ENCODE measurements around the gene SPATS2L.

Gene SPATS2L

GRCh38 chr2:200275295-200276013 lies 31.0 kb upstream of the SPATS2L start:
- no peaks in the 10 kb centered on the region for H3K9me3 ChIP-seq (ENCODE audit: control insufficient read depth, insufficient read depth, low read length)
- H3K4me1 ChIP-seq (ENCODE audit: insufficient read depth, low read length): peaks cover 14% of the 10 kb centered on the region; the same call in 1 of the 2 replicates
- no peaks in the 10 kb centered on the region for H3K36me3 ChIP-seq (ENCODE audit: insufficient read depth, low read length)
- no peak overlapping the region for H3K9ac ChIP-seq (ENCODE audit: low read depth, low read length)

DNA sequence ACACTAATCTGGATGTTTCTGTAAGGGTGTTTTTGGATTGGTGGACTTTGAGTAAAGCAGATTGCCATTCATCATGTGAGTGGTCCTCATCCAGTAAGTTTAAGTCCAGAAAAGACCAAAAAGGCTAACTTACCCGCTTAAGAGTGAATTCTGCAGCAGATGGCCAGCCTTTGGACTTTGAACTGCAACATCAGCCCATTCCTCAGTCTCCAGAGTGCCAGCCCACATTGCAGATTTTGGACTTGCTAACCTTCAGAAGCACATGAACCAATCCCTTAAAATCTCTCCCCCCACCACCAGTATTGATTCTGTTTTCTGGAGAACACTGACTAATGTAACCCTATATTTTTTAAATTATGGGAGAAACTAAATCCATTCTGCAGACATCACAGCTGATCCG lies 30.0 kb upstream of the SPATS2L start:
- Histone ChIP-seq H3K4me1 (ENCODE audit: insufficient read depth, low read length) (peaks cover 14% of the 10 kb centered on the region; the same call in 1 of the 2 replicates), H3K36me3 (ENCODE audit: insufficient read depth, low read length) (no peaks in the 10 kb centered on the region), H3K9ac (ENCODE audit: low read depth, low read length) (no peak overlapping the region), H3K9me3 (ENCODE audit: control insufficient read depth, insufficient read depth, low read length) (no peaks in the 10 kb centered on the region)

DNA sequence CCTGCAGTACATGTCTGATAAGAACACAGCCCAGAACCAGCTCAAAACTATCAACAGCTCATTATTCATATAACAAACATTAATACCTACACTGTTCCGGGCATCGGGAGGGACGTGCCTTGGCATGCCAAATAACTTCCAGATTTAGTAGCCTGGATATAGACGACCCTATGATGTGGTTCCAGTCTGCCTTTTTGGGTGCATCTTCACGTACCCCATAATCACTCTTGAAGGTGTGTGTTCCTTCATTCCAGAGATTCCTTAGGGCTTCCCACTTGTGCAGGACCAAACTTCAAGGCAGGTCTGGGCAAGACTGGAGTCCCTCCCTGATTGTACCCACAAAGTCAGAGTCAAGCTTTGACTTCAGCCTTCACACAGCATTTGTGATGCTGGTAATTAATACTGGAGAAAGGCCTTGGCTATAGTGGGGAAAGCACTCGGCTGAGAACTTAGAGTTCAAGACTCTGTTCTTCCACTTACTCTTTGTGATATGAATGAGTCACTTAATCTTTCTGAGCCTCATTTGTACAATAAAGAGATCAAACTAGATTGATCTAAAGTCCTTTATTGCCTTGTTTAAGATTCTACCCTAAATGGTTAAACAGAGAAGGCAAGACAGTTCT lies 27.7 kb upstream of the SPATS2L start:
- peaks cover 14% of the 10 kb centered on the region; the same call in 1 of the 2 replicates for H3K4me1 ChIP-seq (ENCODE audit: insufficient read depth, low read length)
- H3K9ac ChIP-seq (ENCODE audit: low read depth, low read length): no peak overlapping the region
- no peaks in the 10 kb centered on the region for H3K36me3 ChIP-seq (ENCODE audit: insufficient read depth, low read length)
- no peaks in the 10 kb centered on the region for H3K9me3 ChIP-seq (ENCODE audit: control insufficient read depth, insufficient read depth, low read length)

DNA sequence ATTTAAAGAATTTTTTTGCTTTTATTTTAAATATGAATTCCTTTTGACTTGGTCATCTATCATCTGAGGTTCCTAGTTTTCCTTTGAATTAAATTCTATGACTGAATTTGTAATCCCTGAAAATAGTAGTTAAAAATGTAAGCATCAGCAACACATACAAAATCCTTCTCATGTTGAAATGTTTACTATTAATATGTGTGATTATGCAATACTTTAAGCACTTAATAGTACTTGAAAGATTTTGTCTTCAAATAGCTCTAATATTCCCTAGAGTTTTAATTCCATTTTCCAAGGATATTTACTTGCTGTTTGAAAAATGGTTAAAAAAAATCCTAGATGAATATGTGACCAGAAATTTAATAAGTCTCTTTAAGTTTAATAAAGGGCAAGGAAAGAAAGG lies 26.6 kb upstream of the SPATS2L start:
- peaks cover 8% of the 10 kb centered on the region; the same call in 1 of the 2 replicates for H3K4me1 ChIP-seq (ENCODE audit: insufficient read depth, low read length)
- no peak overlapping the region for H3K9ac ChIP-seq (ENCODE audit: low read depth, low read length)
- H3K9me3 ChIP-seq (ENCODE audit: control insufficient read depth, insufficient read depth, low read length): no peaks in the 10 kb centered on the region
- H3K36me3 ChIP-seq (ENCODE audit: insufficient read depth, low read length): no peaks in the 10 kb centered on the region

DNA sequence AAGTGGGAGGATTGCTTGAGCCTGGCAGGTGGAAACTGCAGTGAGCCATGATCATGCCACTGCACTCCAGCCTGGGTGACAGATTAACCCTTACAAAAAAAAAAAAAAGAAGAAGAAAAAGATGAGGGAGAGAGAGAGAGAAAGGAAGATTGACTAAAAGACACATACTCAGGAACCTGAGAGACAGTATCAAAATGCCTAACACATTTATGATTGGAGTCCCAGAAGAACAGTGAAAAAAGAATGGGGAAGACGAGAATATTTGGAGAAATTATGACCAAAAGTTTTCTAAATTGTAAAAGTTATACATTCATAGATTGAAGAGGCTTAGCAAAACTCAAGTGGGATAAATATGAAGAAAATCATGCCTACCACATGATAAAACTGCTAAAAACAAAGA lies 19.9 kb upstream of the SPATS2L start:
- H3K9ac ChIP-seq (ENCODE audit: low read depth, low read length): no peak overlapping the region
- H3K9me3 ChIP-seq (ENCODE audit: control insufficient read depth, insufficient read depth, low read length): no peaks in the 10 kb centered on the region
- H3K4me1 ChIP-seq (ENCODE audit: insufficient read depth, low read length): no peaks in the 10 kb centered on the region
- H3K36me3 ChIP-seq (ENCODE audit: insufficient read depth, low read length): no peaks in the 10 kb centered on the region

DNA sequence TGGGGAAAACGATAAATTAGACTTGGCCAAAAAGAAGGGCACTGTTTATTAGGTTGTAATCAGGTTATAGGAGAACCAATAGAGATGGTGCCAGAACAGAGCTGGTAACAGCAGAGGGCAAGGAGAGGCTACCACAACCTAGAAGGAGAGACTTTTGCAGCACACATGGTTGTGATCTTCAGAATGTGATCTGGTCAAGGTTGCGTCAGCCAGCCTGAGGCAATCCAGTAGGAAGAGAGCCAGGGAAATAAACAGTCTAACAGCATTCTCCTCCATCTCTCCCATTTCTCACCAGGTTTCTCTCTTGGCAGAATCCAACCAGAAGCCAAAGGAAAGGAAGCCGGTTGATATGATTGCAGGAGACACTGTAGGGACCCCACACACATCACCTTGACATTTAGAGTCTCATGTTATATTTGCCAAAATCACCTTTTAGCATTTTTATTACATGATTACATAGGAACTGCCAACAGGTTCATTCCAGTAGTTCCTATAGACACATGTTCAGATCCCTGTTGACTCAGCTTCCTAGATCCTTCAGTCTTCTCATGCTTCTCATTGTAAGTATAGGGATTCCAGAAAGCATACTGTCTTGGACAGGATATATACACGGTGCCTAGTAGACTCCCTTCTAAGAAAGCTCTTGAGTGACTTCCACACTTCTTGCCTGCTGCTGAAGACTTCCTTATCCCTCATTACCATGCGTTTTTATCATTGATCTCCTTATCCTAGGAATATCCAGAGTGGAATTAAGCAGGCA lies 17.6 kb upstream of the SPATS2L start:
- no peaks in the 10 kb centered on the region for H3K4me1 ChIP-seq (ENCODE audit: insufficient read depth, low read length)
- no peak overlapping the region for H3K9ac ChIP-seq (ENCODE audit: low read depth, low read length)
- no peaks in the 10 kb centered on the region for H3K36me3 ChIP-seq (ENCODE audit: insufficient read depth, low read length)
- no peaks in the 10 kb centered on the region for H3K9me3 ChIP-seq (ENCODE audit: control insufficient read depth, insufficient read depth, low read length)

GRCh38 chr2:200296118-200296517 lies 10.4 kb upstream of the SPATS2L start:
- no peak overlapping the region for H3K9ac ChIP-seq (ENCODE audit: low read depth, low read length)
- H3K4me1 ChIP-seq (ENCODE audit: insufficient read depth, low read length): no peaks in the 10 kb centered on the region
- H3K9me3 ChIP-seq (ENCODE audit: control insufficient read depth, insufficient read depth, low read length): no peaks in the 10 kb centered on the region
- H3K36me3 ChIP-seq (ENCODE audit: insufficient read depth, low read length): no peaks in the 10 kb centered on the region

DNA sequence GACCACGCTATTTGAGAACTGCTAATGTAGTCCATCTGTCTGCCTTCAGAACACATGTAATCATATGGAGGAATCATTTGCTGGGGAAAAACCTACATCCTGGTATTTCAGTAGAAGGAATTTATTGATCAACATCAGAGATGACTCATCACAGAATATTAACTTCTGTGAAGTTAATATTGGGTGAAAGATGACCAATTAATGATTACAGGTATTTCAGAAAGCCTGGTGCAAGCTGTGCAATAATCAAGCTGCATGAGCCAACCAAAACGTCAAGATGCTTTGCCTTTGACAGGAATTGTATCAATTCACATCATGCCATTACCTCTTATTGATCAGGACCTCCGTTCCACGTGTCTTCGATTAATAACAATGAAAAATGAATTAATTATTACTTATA lies 9.4 kb upstream of the SPATS2L start:
- Histone ChIP-seq H3K9me3 (ENCODE audit: control insufficient read depth, insufficient read depth, low read length) (no peaks in the 10 kb centered on the region), H3K9ac (ENCODE audit: low read depth, low read length) (no peak overlapping the region), H3K36me3 (ENCODE audit: insufficient read depth, low read length) (no peaks in the 10 kb centered on the region)

GRCh38 chr2:200297989-200298388 lies 8.5 kb upstream of the SPATS2L start:
- H3K36me3 ChIP-seq (ENCODE audit: insufficient read depth, low read length): no peaks in the 10 kb centered on the region
- H3K9me3 ChIP-seq (ENCODE audit: control insufficient read depth, insufficient read depth, low read length): no peaks in the 10 kb centered on the region
- H3K9ac ChIP-seq (ENCODE audit: low read depth, low read length): no peak overlapping the region
- H3K4me1 ChIP-seq (ENCODE audit: insufficient read depth, low read length): peaks cover 4% of the 10 kb centered on the region; the same call in 1 of the 2 replicates

More for the DNA sequence above, 9.4 kb upstream of the SPATS2L start:
- no peaks in the 10 kb centered on the region for H3K4me1 ChIP-seq (ENCODE audit: insufficient read depth, low read length)

- H3K9me3 ChIP-seq (ENCODE audit: control insufficient read depth, insufficient read depth, low read length): no peaks in the 10 kb centered on the region
Measured at GRCh38 chr2:200298816-200299215, 7.7 kb upstream of the SPATS2L start.

GRCh38 chr2:200300065-200300464 lies 6.4 kb upstream of the SPATS2L start:
- Histone ChIP-seq H3K9me3 (ENCODE audit: control insufficient read depth, insufficient read depth, low read length) (no peaks in the 10 kb centered on the region), H3K4me1 (ENCODE audit: insufficient read depth, low read length) (peaks cover 10% of the 10 kb centered on the region), H3K9ac (ENCODE audit: low read depth, low read length) (no peak overlapping the region), H3K36me3 (ENCODE audit: insufficient read depth, low read length) (no peaks in the 10 kb centered on the region)

More at GRCh38 chr2:200298816-200299215, 7.7 kb upstream of the SPATS2L start:
- no peaks in the 10 kb centered on the region for H3K36me3 ChIP-seq (ENCODE audit: insufficient read depth, low read length)
- H3K4me1 ChIP-seq (ENCODE audit: insufficient read depth, low read length): peaks cover 10% of the 10 kb centered on the region
- H3K9ac ChIP-seq (ENCODE audit: low read depth, low read length): no peak overlapping the region

GRCh38 chr2:200300638-200301314 lies 5.7 kb upstream of the SPATS2L start:
- Histone ChIP-seq H3K36me3 (ENCODE audit: insufficient read depth, low read length) (no peaks in the 10 kb centered on the region), H3K4me1 (ENCODE audit: insufficient read depth, low read length) (peaks cover 14% of the 10 kb centered on the region), H3K9me3 (ENCODE audit: control insufficient read depth, insufficient read depth, low read length) (no peaks in the 10 kb centered on the region), H3K9ac (ENCODE audit: low read depth, low read length) (no peak overlapping the region)

GRCh38 chr2:200301953-200302858 lies 4.3 kb upstream of the SPATS2L start:
- Histone ChIP-seq H3K9me3 (ENCODE audit: control insufficient read depth, insufficient read depth, low read length) (no peaks in the 10 kb centered on the region), H3K36me3 (ENCODE audit: insufficient read depth, low read length) (no peaks in the 10 kb centered on the region), H3K9ac (ENCODE audit: low read depth, low read length) (no peak overlapping the region), H3K4me1 (ENCODE audit: insufficient read depth, low read length) (peaks cover 14% of the 10 kb centered on the region)
